Rectal smooth muscle tissue (tissue), 1 donor: ENCODE data around the gene GRAP2.

ENCODE experiments used
- H3K27ac ChIP-seq: one replicate; pipeline ENCODE4 v1.7.0; 2013; ENCODE audit warnings: low read depth, low read length, inconsistent platforms
- H3K27me3 ChIP-seq: one replicate; pipeline ENCODE4 v1.7.0; 2013; ENCODE audit warnings: low read length; ENCODE audit not compliant: control insufficient read depth, insufficient read depth
- H3K36me3 ChIP-seq: one replicate; pipeline ENCODE4 v1.7.0; 2013; ENCODE audit warnings: low read length; ENCODE audit not compliant: control insufficient read depth, insufficient read depth
- H3K4me1 ChIP-seq: one replicate; pipeline ENCODE4 v1.7.0; 2013; ENCODE audit warnings: low read length; ENCODE audit not compliant: control insufficient read depth, insufficient read depth
- H3K4me3 ChIP-seq: one replicate; pipeline ENCODE4 v1.7.0; 2013; ENCODE audit warnings: low read length
- H3K9ac ChIP-seq: one replicate; pipeline ENCODE4 v1.7.0; 2013; ENCODE audit warnings: low read length

The GRAP2 gene

GRCh38 chr22:39932918-39933649 is 32.2 kb downstream of the GRAP2 start:
- no peak overlapping the region for H3K9ac ChIP-seq
- no peak overlapping the region for H3K4me3 ChIP-seq
- H3K27ac ChIP-seq = no peak overlapping the region
- H3K27me3 ChIP-seq = no peaks in the 10 kb centered on the region
- no peaks in the 10 kb centered on the region for H3K36me3 ChIP-seq
- no peaks in the 10 kb centered on the region for H3K4me1 ChIP-seq

GRCh38 chr22:39933741-39934140 is 32.9 kb downstream of the GRAP2 start:
- Histone ChIP-seq H3K27me3 (no peaks in the 10 kb centered on the region), H3K36me3 (no peaks in the 10 kb centered on the region), H3K9ac (no peak overlapping the region), H3K4me1 (no peaks in the 10 kb centered on the region), H3K4me3 (no peak overlapping the region), H3K27ac (no peak overlapping the region)

GRCh38 chr22:39935116-39935515 is 34.2 kb downstream of the GRAP2 start:
- no peaks in the 10 kb centered on the region for H3K36me3 ChIP-seq

DNA sequence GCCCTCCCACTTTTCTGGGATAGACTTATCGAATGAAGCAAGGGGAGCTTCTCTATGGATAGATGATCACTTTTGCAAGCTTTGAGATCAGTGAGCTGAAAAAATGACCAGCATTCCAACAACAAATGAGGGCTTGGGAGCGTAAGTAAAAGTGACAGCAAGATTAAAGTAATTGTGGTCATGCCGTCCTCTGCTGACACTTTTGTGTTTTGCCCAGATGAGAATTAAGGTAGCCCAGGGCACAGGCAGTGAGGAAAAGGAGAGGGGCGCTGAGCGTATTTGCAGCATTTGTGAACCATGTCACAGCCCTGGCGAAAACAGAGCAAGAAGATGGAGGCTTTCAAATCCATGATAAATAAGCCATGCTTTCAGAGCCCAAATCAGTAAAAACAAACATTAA is 34.7 kb downstream of the GRAP2 start:
- H3K36me3 ChIP-seq = no peaks in the 10 kb centered on the region
- no peaks in the 10 kb centered on the region for H3K27me3 ChIP-seq
- no peaks in the 10 kb centered on the region for H3K4me1 ChIP-seq
- H3K27ac ChIP-seq = no peak overlapping the region
- no peak overlapping the region for H3K4me3 ChIP-seq
- H3K9ac ChIP-seq = no peak overlapping the region

More at GRCh38 chr22:39935116-39935515, 34.2 kb downstream of the GRAP2 start:
- Histone ChIP-seq H3K27ac (no peak overlapping the region), H3K4me3 (no peak overlapping the region), H3K27me3 (no peaks in the 10 kb centered on the region), H3K9ac (no peak overlapping the region), H3K4me1 (no peaks in the 10 kb centered on the region)

DNA sequence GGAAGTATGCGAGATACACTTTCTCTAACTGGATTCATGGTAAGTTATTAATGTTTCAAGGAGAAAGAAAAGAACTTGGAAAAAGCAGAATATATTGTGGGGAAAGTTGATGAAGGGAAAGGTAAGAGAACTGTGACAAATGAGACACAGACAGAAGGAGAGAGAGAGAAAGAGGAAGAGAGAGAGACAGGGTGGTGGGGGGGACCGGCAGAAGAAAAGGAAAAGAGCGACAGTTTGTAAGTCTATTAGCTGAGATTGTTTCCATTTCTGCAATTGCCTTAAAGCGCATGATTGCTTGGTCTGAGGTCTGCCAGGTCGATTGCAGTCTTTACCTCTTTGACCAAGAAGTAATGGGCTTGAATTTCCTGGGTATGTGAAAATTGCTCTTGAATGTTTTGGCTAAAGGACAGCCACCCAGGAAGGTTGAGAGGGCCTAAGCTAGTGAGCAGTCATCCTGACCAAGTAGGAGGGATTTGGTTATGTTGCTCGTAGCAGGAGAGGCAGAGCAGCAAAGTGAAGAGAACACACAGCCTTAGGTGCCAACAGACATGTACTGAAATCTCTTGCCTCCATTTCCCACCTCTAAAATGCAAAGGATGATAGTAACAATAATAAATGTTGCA is 35.8 kb downstream of the GRAP2 start:
- H3K9ac ChIP-seq = no peak overlapping the region
- H3K27me3 ChIP-seq = no peaks in the 10 kb centered on the region
- no peaks in the 10 kb centered on the region for H3K4me1 ChIP-seq
- H3K4me3 ChIP-seq = no peak overlapping the region
- H3K27ac ChIP-seq = no peak overlapping the region
- no peaks in the 10 kb centered on the region for H3K36me3 ChIP-seq

DNA sequence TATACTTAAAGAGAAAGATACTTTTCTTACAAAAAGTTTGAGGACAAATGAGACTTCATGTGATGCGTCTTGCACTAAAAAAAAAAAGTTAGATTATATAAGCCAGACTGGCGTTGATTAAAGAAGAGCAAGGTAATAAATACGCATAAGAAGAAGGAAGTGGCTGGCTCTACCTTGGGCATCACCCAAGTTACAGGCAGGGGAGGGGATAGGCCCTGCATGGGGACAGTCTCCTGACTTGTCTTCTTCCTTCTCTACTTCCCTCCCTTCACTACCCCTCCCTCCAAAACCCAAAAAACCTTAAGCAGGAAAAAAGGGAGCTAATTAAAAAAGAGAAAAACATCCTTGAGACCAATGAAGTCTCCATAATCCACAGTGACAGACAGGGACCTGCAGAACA is 37.0 kb downstream of the GRAP2 start:
- H3K9ac ChIP-seq = no peak overlapping the region
- no peak overlapping the region for H3K27ac ChIP-seq
- H3K4me3 ChIP-seq = no peak overlapping the region
- H3K36me3 ChIP-seq = no peaks in the 10 kb centered on the region
- no peaks in the 10 kb centered on the region for H3K4me1 ChIP-seq
- H3K27me3 ChIP-seq = no peaks in the 10 kb centered on the region

GRCh38 chr22:39938509-39939111 is 37.7 kb downstream of the GRAP2 start:
- no peaks in the 10 kb centered on the region for H3K27me3 ChIP-seq

DNA sequence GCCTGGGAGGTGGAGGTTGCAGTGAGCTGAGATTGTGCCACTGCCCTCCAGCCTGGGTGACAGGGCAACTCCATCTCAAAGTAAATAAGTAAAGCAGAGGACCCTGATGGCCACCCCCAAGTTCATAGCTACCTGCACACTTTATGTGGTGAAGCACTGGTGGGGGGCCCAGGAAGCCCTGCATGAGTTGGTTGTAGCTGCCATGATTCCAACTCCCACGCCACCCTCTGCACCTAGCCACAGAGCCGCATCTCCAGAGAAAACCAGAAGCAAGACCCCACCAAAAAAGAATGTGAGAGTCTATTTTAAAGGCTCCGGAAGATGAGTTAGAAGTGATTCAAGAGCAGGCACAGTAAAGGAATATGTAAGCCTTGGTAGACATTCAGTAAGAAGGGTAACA is 38.9 kb downstream of the GRAP2 start:
- Histone ChIP-seq H3K4me3 (no peak overlapping the region), H3K36me3 (no peaks in the 10 kb centered on the region), H3K4me1 (no peaks in the 10 kb centered on the region), H3K27me3 (no peaks in the 10 kb centered on the region), H3K27ac (no peak overlapping the region), H3K9ac (no peak overlapping the region)

More at GRCh38 chr22:39938509-39939111, 37.7 kb downstream of the GRAP2 start:
- H3K27ac ChIP-seq = no peak overlapping the region
- no peaks in the 10 kb centered on the region for H3K36me3 ChIP-seq
- H3K4me3 ChIP-seq = no peak overlapping the region
- no peak overlapping the region for H3K9ac ChIP-seq
- no peaks in the 10 kb centered on the region for H3K4me1 ChIP-seq

- Histone ChIP-seq H3K36me3 (no peaks in the 10 kb centered on the region), H3K27me3 (no peaks in the 10 kb centered on the region), H3K9ac (no peak overlapping the region), H3K4me1 (no peaks in the 10 kb centered on the region), H3K27ac (no peak overlapping the region), H3K4me3 (no peak overlapping the region)
These were observed 39.9 kb downstream of the GRAP2 start for GRCh38 chr22:39940757-39941305.

DNA sequence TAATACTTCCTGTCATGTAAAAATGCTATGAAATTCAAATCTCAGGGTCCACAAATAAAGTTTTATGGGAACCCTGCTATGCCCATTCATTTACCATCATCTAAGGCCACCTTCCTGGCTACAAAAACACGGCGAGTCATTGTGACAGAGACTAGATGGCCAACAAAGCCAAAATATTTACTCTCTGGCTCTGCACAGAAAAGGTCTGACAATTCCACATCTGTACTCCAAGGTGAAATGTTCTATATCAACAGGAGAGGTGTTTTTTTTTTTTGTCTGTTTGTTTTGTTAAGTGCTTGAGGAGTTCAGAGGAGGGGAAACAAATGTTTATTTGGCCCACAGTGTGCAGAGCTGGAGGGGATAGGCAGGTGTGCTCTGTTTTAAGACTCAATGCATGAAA is 40.7 kb downstream of the GRAP2 start:
- Histone ChIP-seq H3K9ac (no peak overlapping the region), H3K36me3 (no peaks in the 10 kb centered on the region), H3K4me3 (no peak overlapping the region), H3K27me3 (no peaks in the 10 kb centered on the region), H3K27ac (no peak overlapping the region), H3K4me1 (no peaks in the 10 kb centered on the region)

DNA sequence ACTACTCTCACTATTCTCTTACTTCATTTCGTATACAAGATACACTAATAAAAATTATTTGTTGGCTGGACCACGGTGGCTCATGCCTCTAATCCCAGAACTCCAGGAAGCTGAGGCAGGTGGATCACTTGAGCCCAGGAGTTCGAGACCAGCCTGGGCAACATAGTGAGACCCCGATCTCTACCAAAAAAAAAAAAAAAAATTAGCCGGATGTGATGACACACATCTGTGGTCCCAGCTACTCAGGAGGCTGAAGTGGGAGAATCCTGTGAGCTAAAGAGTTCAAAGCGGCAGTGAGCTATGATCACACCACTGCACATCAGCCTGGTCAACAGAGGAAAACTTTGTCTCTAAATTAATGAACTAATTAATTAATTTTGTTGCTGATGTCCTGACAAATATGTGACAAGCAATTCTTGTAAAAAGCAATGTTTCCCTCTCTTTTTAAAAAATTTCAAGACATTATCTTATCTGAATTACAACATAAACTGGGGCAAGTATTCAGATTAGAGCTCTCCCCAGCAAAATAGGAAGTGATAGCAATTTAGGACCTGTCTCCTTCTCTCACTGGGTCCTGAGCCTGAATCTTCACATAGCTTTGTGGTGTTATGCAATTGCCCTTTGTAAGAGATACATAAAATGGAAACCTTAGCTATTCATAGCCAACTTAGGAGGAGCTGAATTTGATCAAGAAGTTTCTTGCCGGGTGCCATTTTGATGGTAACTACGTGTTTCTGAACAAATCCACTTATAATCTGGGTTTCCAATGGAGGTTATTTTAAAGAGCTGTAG is 41.8 kb downstream of the GRAP2 start:
- no peak overlapping the region for H3K27ac ChIP-seq
- H3K27me3 ChIP-seq = no peaks in the 10 kb centered on the region
- no peaks in the 10 kb centered on the region for H3K4me1 ChIP-seq
- no peak overlapping the region for H3K4me3 ChIP-seq
- no peak overlapping the region for H3K9ac ChIP-seq
- no peaks in the 10 kb centered on the region for H3K36me3 ChIP-seq

DNA sequence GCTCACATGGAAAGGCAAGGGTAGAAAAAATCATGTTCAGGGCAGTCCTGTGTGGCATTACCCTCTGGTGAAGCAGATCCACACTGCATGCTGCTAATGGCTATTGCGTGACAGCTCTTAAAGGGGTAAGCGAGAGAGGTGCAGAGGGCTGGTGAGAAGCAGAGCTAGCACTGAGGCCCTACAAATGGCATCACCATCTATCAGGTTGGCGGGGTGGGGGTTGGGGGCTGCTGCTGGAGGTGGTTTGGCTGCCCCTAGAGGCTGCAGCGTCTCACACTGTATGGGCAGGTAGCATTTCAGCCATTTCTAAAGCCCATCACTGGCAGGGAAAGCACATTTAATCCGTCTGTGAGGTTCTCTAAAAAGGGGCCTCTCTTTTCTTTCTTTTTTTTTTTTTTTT is 42.5 kb downstream of the GRAP2 start:
- Histone ChIP-seq H3K4me3 (no peak overlapping the region), H3K27me3 (no peaks in the 10 kb centered on the region), H3K27ac (no peak overlapping the region), H3K9ac (no peak overlapping the region), H3K4me1 (no peaks in the 10 kb centered on the region), H3K36me3 (no peaks in the 10 kb centered on the region)
